Sigmoid colon (tissue), 4 donors: ENCODE results near the gene GCGR.

Experiments
- CTCF ChIP-seq, 4 experiments: fragments of 450-650 bp in 3 of 4; fragments of 200-600 bp in 1 of 4; IDR thresholded peaks; one replicate each; pipeline ENCODE4 v1.5.1; 2016 to 2019; ENCODE audit warnings: antibody characterized with exemption in 4 of 4, mild to moderate bottlenecking in 3 of 4, moderate library complexity in 2 of 4
- POLR2A ChIP-seq, 2 donors: fragments of 450-650 bp; IDR thresholded peaks; one replicate each; pipeline ENCODE4 v1.6.1; 2016; ENCODE audit warnings: antibody characterized with exemption in 2 of 2, mild to moderate bottlenecking in 2 of 2, moderate library complexity in 2 of 2
- POLR2AphosphoS5 ChIP-seq, 4 donors: sonication (generic); formaldehyde crosslinking; IDR thresholded peaks; one replicate each; pipeline ENCODE4 v1.6.1; 2017; ENCODE audit warnings: antibody characterized with exemption in 4 of 4

GRCh38 chr17:81831957-81832607 is 28.1 kb downstream of the GCGR start:
- TF ChIP-seq CTCF (IDR thresholded peaks at IDR 0.05) (no peak), POLR2AphosphoS5 (IDR thresholded peaks at IDR 0.05) (no peak), POLR2A (IDR thresholded peaks at IDR 0.05) (no peak)
